LNCAP (cell line): Measurements from ENCODE around the gene HSCB.

Source experiments
- TF ChIP-seq, protein P1 (sequence below): fragments of 450-650 bp; IDR thresholded peaks from 2 replicates; pipeline ENCODE4 v1.5.1; 2017; ENCODE audit warnings: mild to moderate bottlenecking

HSCB gene, protein sequence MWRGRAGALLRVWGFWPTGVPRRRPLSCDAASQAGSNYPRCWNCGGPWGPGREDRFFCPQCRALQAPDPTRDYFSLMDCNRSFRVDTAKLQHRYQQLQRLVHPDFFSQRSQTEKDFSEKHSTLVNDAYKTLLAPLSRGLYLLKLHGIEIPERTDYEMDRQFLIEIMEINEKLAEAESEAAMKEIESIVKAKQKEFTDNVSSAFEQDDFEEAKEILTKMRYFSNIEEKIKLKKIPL

DNA sequence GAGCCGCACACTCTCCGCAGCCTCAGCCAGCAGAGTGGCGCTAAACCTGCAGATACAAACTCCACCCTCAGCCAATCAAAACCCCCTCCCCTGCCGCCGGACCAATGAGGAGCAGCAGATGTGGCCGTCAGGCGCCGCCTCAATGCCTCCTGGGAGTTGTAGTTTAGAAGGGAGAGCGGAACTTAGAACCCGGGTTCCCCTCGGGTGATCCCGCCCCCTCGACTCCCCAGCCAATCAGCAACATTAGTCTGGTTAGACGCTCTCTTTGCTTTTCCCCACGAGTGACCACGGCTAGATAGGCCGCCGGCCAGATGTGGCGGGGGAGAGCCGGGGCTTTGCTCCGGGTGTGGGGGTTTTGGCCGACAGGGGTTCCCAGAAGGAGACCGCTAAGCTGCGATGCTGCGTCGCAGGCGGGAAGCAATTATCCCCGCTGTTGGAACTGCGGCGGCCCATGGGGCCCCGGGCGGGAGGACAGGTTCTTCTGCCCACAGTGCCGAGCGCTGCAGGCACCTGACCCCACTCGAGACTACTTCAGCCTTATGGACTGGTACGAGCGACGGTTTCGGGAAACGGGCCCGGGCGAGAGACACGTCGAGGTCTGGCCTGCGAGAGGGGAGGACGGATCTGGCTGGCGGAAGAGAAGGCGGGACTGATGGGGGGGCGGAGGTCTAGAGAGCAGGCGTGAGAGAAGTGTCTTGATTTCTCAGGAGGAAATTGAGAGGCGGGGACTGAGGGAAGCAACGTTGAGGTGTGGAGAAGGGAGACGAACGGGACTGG, at the start of gene HSCB, which contains the start of gene CHEK2:
HSCB (plus strand) TSS at position 255 of the 777 bp plus-strand sequence; CDS start at position 312, 57 bp downstream.
CHEK2 (minus strand) TSS at position 36 of the 777 bp plus-strand sequence. CDS start 7,099 bp downstream, outside the sequence.
- TF ChIP-seq, protein P1, sequence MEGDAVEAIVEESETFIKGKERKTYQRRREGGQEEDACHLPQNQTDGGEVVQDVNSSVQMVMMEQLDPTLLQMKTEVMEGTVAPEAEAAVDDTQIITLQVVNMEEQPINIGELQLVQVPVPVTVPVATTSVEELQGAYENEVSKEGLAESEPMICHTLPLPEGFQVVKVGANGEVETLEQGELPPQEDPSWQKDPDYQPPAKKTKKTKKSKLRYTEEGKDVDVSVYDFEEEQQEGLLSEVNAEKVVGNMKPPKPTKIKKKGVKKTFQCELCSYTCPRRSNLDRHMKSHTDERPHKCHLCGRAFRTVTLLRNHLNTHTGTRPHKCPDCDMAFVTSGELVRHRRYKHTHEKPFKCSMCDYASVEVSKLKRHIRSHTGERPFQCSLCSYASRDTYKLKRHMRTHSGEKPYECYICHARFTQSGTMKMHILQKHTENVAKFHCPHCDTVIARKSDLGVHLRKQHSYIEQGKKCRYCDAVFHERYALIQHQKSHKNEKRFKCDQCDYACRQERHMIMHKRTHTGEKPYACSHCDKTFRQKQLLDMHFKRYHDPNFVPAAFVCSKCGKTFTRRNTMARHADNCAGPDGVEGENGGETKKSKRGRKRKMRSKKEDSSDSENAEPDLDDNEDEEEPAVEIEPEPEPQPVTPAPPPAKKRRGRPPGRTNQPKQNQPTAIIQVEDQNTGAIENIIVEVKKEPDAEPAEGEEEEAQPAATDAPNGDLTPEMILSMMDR: no peak

DNA sequence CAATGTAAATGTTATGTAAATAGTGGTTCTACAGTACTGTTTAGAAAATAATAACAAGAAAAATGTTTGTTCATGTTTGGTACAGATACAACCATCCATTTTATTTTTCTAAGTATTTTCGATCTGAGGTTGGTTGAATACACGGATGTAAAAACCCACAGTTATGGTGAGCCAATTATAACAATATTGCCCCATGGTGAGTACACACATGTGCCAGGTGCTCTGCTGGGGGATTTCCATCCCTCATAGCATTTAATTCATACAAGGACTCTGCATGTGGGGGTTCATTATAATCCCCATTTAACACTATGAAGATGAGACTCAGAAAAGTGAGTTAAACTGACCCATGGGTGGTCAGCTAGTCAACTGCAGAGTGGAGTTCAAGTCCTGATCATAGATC, 38.9 kb upstream of the HSCB start:
- TF ChIP-seq, protein P1: no peak

DNA sequence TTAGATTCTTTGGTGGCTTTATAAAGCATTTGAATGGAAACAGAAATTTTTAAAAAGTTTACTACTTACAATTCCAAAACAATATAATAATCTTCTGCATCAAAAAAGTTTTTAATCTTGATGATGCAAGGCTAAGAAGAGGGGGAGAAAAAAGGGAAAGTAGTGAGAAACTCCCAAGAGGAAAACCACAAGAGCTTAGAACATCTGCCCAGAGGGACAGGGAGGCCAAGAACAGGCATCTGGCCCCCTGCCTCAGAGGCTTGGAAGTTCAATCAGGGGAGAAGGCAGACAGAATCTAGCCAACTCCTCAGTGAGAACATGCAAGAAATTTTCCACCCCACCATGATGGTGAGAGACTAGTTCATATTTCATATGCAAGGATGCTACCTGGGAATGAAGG, 38.4 kb upstream of the HSCB start:
- TF ChIP-seq, protein P1: no peak

DNA sequence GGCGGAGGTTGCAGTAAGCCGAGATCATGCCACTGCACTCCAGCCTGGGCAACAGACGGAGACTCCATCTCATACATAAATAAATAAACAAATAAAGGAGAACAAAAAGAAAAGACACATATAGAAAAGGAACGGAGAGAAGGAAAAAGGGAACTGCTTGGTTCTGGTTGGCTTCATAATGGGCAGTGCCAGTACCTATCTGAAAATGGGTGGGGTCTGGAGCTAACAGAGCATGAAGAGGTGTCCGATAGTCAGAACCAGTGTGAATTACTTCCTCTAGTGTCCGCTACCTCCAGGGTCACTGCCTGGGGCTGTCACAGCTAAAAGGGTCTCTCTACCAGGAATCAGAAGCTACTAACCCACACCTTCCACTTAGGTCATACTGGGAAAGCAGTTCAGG, 35.0 kb upstream of the HSCB start:
- TF ChIP-seq, protein P1: no peak

DNA sequence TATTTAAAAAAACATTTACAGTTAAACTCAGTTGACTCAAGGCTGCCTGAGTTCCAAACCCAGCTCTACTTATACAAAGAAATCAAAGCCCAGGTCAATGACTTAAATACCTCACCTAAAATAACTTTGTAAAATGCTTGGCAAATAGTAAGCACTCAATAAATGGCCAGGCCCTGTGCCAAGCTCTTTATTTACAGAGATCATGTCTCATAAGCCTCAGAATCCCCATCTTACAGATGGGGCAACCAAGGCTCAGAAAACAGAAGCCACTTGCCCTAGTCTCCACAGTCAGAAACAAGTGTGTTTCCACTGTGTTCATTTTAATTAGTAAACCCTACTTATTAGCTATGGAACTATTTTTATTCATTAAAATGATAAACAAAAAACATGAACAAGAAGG, 31.7 kb upstream of the HSCB start:
- TF ChIP-seq, protein P1: no peak

DNA sequence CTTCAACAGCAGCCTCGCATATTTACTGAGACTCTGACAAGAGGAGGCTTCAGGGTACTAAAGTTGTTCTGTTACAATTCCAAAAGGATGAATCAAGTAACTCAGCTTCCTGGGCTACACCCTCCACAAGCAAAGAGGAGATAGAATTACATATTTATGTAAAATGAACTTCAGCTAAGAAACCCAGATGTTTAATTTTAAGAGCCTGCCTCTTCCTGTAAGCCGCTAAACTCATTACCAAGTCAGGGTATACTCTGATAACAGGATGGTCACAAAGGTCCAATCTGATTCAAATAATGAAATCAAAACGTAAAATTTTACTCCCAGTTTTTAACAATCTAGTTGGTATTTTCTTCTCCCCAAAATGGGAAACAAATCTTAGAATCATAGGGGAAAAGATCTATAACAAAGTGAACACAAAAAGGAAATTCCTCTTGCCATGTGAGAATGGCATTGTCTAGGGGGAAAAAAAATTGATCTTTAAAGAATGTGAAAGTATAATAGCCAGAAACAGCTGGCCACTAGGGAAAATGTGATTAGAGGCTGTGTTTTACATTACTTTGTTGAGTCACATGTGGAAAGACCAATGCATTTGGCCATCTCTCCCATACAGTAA, 31.2 kb upstream of the HSCB start:
- TF ChIP-seq, protein P1: no peak

DNA sequence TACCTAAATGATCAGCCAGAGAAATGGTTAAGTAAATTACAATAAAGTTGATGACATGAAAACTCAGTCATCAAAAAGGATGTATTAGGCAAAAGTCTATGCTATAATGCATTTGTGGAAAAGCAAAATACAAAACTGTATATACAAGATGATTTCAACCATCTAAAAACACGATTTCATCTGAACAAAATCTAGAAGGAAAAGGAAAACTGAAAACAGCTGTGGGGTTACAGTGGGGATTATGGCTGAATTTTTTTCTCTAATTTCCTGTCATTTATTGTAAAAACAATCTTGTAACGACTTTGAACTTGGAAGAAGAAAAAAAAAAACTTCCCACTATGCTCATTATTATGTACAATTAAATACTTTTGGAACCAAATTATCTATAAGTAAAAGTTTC, 30.5 kb upstream of the HSCB start:
- TF ChIP-seq, protein P1: no peak
